PFSK-1 (cell line): ENCODE results near the gene SRSF6.

Experiments used
- FOXP2 ChIP-seq: optimal IDR thresholded peaks from 2 replicates; pipeline ENCODE3; 2011; ENCODE audit warnings: borderline replicate concordance, control low read depth, inconsistent platforms; ENCODE audit not compliant: insufficient read depth; ENCODE audit errors: extremely low read length, extremely low read depth
- POLR2AphosphoS5 ChIP-seq: IDR thresholded peaks from 2 replicates; pipeline ENCODE4 v1.6.1; 2012; ENCODE audit warnings: low read depth, mild to moderate bottlenecking, control low read depth, low read length, moderate library complexity
- REST ChIP-seq, 2 experiments: IDR thresholded peaks; 2 replicates each; pipeline versions ENCODE4 v1.6.1 to v1.8.0; 2011 to 2012; ENCODE audit warnings: low read depth in 2 of 2, low read length in 2 of 2, control low read depth in 1 of 2, inconsistent platforms in 1 of 2, mild to moderate bottlenecking in 1 of 2, moderate library complexity in 1 of 2; ENCODE audit not compliant: insufficient read depth in 1 of 2
- SIN3A ChIP-seq: IDR thresholded peaks from 2 replicates; pipeline ENCODE4 v1.6.1; 2012; ENCODE audit warnings: mild to moderate bottlenecking, low read length, moderate library complexity, borderline replicate concordance; ENCODE audit not compliant: insufficient read depth
- TAF1 ChIP-seq: IDR thresholded peaks from 2 replicates; pipeline ENCODE4 v1.6.1; 2012; ENCODE audit warnings: low read length, control low read depth, borderline replicate concordance; ENCODE audit not compliant: insufficient read depth

SRSF6 gene

GRCh38 chr20:43511879-43512278 lies 54.2 kb downstream of the SRSF6 start:
- no peak for TF ChIP-seq TAF1
- no peak for TF ChIP-seq SIN3A
- TF ChIP-seq FOXP2, result no peak
- no peak for TF ChIP-seq REST (IDR thresholded peaks at IDR 0.05; ENCODE audit: insufficient read depth in 1 of 2, low read depth in 2 of 2, low read length in 2 of 2)
- no peak for TF ChIP-seq POLR2AphosphoS5

- TF ChIP-seq POLR2AphosphoS5 (no peak), REST (IDR thresholded peaks at IDR 0.05; ENCODE audit: insufficient read depth in 1 of 2, low read depth in 2 of 2, low read length in 2 of 2) (no peak), TAF1 (no peak), SIN3A (no peak)
Observed at GRCh38 chr20:43513372-43513930, 55.8 kb downstream of the SRSF6 start.
